H1 (cell line): ENCODE data around the gene ATR. TPM values are rescaled to one million over a fixed set of nuclear protein-coding genes. Genes with fewer than 3 reads are reported as not detected.

ENCODE experiments used
- CTCF ChIA-PET: fragments of 300-600 bp; sonication (Branson Sonifier 250); formaldehyde crosslinking; loops from one replicate; lab custom pipeline; 2021; ENCODE audit not compliant: partially characterized antibody; lab: Charles Lee
- POLR2A ChIA-PET: fragments of 300-600 bp; sonication (Branson Sonifier 250); formaldehyde crosslinking; loops from one replicate; lab custom pipeline; 2021; ENCODE audit warnings: inconsistent platforms; ENCODE audit not compliant: partially characterized antibody; lab: Charles Lee
- DNase-seq, 2 experiments: peaks; one replicate each; pipeline versions ENCODE4 v3.0.0 to v3.0.0-alpha.2; 2010 to 2022; ENCODE audit warnings: low spot score in 2 of 2, low read depth in 1 of 2, mixed read lengths in 1 of 2
- FAIRE-seq: peaks from 2 replicates; lab custom pipeline; 2011; peaks lifted over from hg19 to GRCh38; lab: Jason Lieb, UNC
- H2AFZ ChIP-seq: 2 replicates; pipeline ENCODE4 v1.8.1; 2012; ENCODE audit warnings: low read length, inconsistent platforms
- H2AK5ac ChIP-seq: 2 replicates; pipeline ENCODE4 v1.6.1; 2013; ENCODE audit warnings: low read depth, low read length
- H2BK120ac ChIP-seq: replicated peaks from 2 replicates; pipeline ENCODE3; 2013; ENCODE audit warnings: low read depth, low read length, inconsistent platforms
- H2BK12ac ChIP-seq: 2 replicates; pipeline ENCODE4 v1.6.1; 2013; ENCODE audit warnings: low read depth, low read length
- H2BK15ac ChIP-seq: 2 replicates; pipeline ENCODE4 v1.6.1; 2013; ENCODE audit warnings: low read length
- H2BK20ac ChIP-seq: 2 replicates; pipeline ENCODE4 v1.6.1; 2013; ENCODE audit warnings: low read length
- H2BK5ac ChIP-seq: 2 replicates; pipeline ENCODE4 v1.6.1; 2013; ENCODE audit warnings: low read depth, low read length
- H3K14ac ChIP-seq: 2 replicates; pipeline ENCODE4 v1.6.1; 2013; ENCODE audit warnings: inconsistent platforms; ENCODE audit not compliant: insufficient read length
- H3K18ac ChIP-seq: 2 replicates; pipeline ENCODE4 v1.6.1; 2013; ENCODE audit warnings: low read length; ENCODE audit errors: extremely low read depth
- H3K23ac ChIP-seq: 2 replicates; pipeline ENCODE4 v1.6.1; 2013; ENCODE audit warnings: inconsistent platforms; ENCODE audit not compliant: insufficient read length
- H3K23me2 ChIP-seq: 2 replicates; pipeline ENCODE4 v1.6.1; 2013; ENCODE audit warnings: low read depth, low read length
- H3K27ac ChIP-seq: 2 replicates; pipeline ENCODE4 v1.6.1; 2011; ENCODE audit warnings: low read depth, low read length, inconsistent platforms
- H3K27me3 ChIP-seq, 4 experiments: replicated peaks in 1 of 4; 1 replicate in 1 of 4; 2 replicates in 3 of 4; pipeline versions ENCODE4 v1.6.1 to v1.8.1; 2011 to 2013; ENCODE audit warnings: low read length in 3 of 4, mild to moderate bottlenecking in 3 of 4, inconsistent platforms in 2 of 4, mixed read lengths in 2 of 4, moderate library complexity in 1 of 4; ENCODE audit not compliant: control insufficient read depth in 3 of 4, insufficient read depth in 3 of 4; ENCODE audit errors: extremely low read depth in 1 of 4
- H3K36me3 ChIP-seq, 4 experiments: 2 replicates each; pipeline versions ENCODE4 v1.6.1 to v1.8.1; 2011 to 2013; ENCODE audit warnings: mild to moderate bottlenecking in 4 of 4, low read length in 3 of 4, moderate library complexity in 2 of 4, control low read depth in 1 of 4, inconsistent platforms in 1 of 4; ENCODE audit not compliant: insufficient read depth in 4 of 4, control insufficient read depth in 2 of 4
- H3K4ac ChIP-seq: replicated peaks from 2 replicates; pipeline ENCODE3; 2013; ENCODE audit warnings: low read length, low read depth, mixed read lengths, inconsistent platforms; ENCODE audit not compliant: insufficient read length
- H3K4me1 ChIP-seq, 4 experiments: replicated peaks in 1 of 4; 1 replicate in 1 of 4; 2 replicates in 3 of 4; pipeline versions ENCODE4 v1.6.1 to v1.8.1; 2011 to 2013; ENCODE audit warnings: low read length in 3 of 4, inconsistent platforms in 2 of 4, mixed read lengths in 1 of 4; ENCODE audit not compliant: insufficient read depth in 4 of 4, control insufficient read depth in 3 of 4
- H3K4me2 ChIP-seq, 2 experiments: 2 replicates each; pipeline versions ENCODE4 v1.6.1 to v1.8.1; 2011 to 2013; ENCODE audit warnings: low read depth in 2 of 2, low read length in 2 of 2, control low read depth in 1 of 2, inconsistent platforms in 1 of 2, mild to moderate bottlenecking in 1 of 2; ENCODE audit not compliant: insufficient read depth in 1 of 2
- H3K4me3 ChIP-seq, 4 experiments: fragments of 200-600, 300-600 bp in 1 of 4; sonication (generic), shearing (Covaris generic), sonication (Bioruptor Twin) in 1 of 4; 2 replicates each; pipeline versions ENCODE4 v1.5.1 to v1.8.1; 2011 to 2016; ENCODE audit warnings: low read length in 4 of 4, low read depth in 3 of 4, control low read depth in 2 of 4, inconsistent platforms in 2 of 4, mild to moderate bottlenecking in 2 of 4, mixed read lengths in 1 of 4, moderate library complexity in 1 of 4; ENCODE audit not compliant: insufficient read depth in 2 of 4; ENCODE audit errors: extremely low read depth in 1 of 4
- H3K56ac ChIP-seq: replicated peaks from 2 replicates; pipeline ENCODE3; 2013; ENCODE audit warnings: low read depth, mild to moderate bottlenecking, mixed read lengths, low read length, inconsistent platforms; ENCODE audit not compliant: insufficient read length
- H3K79me1 ChIP-seq: 2 replicates; pipeline ENCODE4 v1.6.1; 2013; ENCODE audit warnings: low read depth, low read length, control low read depth
- H3K79me2 ChIP-seq, 2 experiments: 2 replicates each; pipeline versions ENCODE4 v1.6.1 to v1.8.1; 2012 to 2013; ENCODE audit warnings: low read length in 2 of 2, mild to moderate bottlenecking in 2 of 2, inconsistent platforms in 1 of 2; ENCODE audit not compliant: insufficient read depth in 2 of 2, control insufficient read depth in 1 of 2
- H3K9ac ChIP-seq, 4 experiments: replicated peaks in 1 of 4; 1 replicate in 1 of 4; 2 replicates in 3 of 4; pipeline versions ENCODE4 v1.6.1 to v1.8.1; 2011 to 2013; ENCODE audit warnings: low read depth in 3 of 4, low read length in 3 of 4, control low read depth in 2 of 4, mild to moderate bottlenecking in 2 of 4, moderate library complexity in 2 of 4, inconsistent platforms in 1 of 4; ENCODE audit errors: extremely low read depth in 1 of 4
- H3K9me3 ChIP-seq, 2 experiments: 2 replicates each; pipeline versions ENCODE4 v1.6.1 to v1.8.1; 2012 to 2013; ENCODE audit warnings: mild to moderate bottlenecking in 2 of 2, moderate library complexity in 2 of 2, control low read depth in 1 of 2, inconsistent platforms in 1 of 2, low read depth in 1 of 2, low read length in 1 of 2, mixed read lengths in 1 of 2; ENCODE audit not compliant: insufficient read depth in 2 of 2
- H4K20me1 ChIP-seq, 2 experiments: replicated peaks in 1 of 2; 2 replicates each; pipeline versions ENCODE3 to v1.8.1; 2011 to 2013; ENCODE audit warnings: inconsistent platforms in 2 of 2, low read length in 2 of 2, mild to moderate bottlenecking in 1 of 2; ENCODE audit not compliant: insufficient read depth in 2 of 2, control insufficient read depth in 1 of 2
- H4K5ac ChIP-seq: 2 replicates; pipeline ENCODE4 v1.6.1; 2013; ENCODE audit warnings: low read length, low read depth, mixed read lengths, inconsistent platforms; ENCODE audit not compliant: insufficient read length
- H4K8ac ChIP-seq: 2 replicates; pipeline ENCODE4 v1.8.0; 2013; ENCODE audit warnings: mild to moderate bottlenecking, moderate library complexity, low read length, inconsistent platforms; ENCODE audit not compliant: insufficient read depth; ENCODE audit errors: extremely low read depth
- H4K91ac ChIP-seq: replicated peaks from 2 replicates; pipeline ENCODE3; 2013; ENCODE audit warnings: low read length, mixed read lengths, inconsistent platforms; ENCODE audit not compliant: insufficient read length
- KDM1A ChIP-seq: fragments of 200-600, 300-600 bp; sonication (generic); IDR thresholded peaks from 2 replicates; pipeline ENCODE4 v1.7.1; 2016; ENCODE audit warnings: mild to moderate bottlenecking, low read length, borderline replicate concordance
- KDM5A ChIP-seq: fragments of 200-600 bp; IDR thresholded peaks from 2 replicates; pipeline ENCODE4 v1.7.1; 2012; ENCODE audit warnings: mild to moderate bottlenecking, low read length, inconsistent platforms, mixed read lengths
- WGBS, 2 experiments: shearing (Covaris generic) in 1 of 2; methylation state at CpG; one replicate each; pipeline versions ENCODE4 v1.1.6 to v1.1.7; 2013 to 2015; ENCODE audit warnings: low lambda C conversion rate in 2 of 2, mixed read lengths in 2 of 2, inconsistent platforms in 1 of 2, low coverage in 1 of 2, missing lambda C conversion rate in 1 of 2; ENCODE audit not compliant: insufficient replicate concordance in 2 of 2, insufficient coverage in 1 of 2, insufficient read length in 1 of 2; ENCODE audit errors: extremely low coverage in 1 of 2, missing lambda C conversion rate in 1 of 2; 5-methylcytosine and 5-hydroxymethylcytosine counted together
- polyA plus RNA-seq, 7 experiments: library from polyadenylated mRNA; depleted of rRNA in 3 of 7; stranded (reverse) in 5 of 7; unstranded in 2 of 7; fragments of >200 nt in 5 of 7; fragments of 200-250 nt in 2 of 7; gene quantifications; 1 replicate in 5 of 7; 2 replicates in 1 of 7; 4 replicates in 1 of 7; pipeline versions ENCODE4 v1.2.1 to v1.2.3, GENCODE V29; 2011 to 2013; ENCODE audit warnings: missing spikeins in 2 of 7, mixed read lengths in 2 of 7
- total RNA-seq: library from RNA; stranded (reverse); fragmentation: NEBNext Ultra II Directional; extraction: Animal tissue kit (Norgen Biotek cat#: 25700); gene quantifications from 2 replicates; pipeline ENCODE4 v1.2.1, GENCODE V29; 2021

Gene ATR
- total and polyA plus RNA-seq, 2 of the 8 experiments (the other 6 are each of a cell fraction or from before 2014, with no cell fraction given), result 8.4 to 23.2 TPM

DNA sequence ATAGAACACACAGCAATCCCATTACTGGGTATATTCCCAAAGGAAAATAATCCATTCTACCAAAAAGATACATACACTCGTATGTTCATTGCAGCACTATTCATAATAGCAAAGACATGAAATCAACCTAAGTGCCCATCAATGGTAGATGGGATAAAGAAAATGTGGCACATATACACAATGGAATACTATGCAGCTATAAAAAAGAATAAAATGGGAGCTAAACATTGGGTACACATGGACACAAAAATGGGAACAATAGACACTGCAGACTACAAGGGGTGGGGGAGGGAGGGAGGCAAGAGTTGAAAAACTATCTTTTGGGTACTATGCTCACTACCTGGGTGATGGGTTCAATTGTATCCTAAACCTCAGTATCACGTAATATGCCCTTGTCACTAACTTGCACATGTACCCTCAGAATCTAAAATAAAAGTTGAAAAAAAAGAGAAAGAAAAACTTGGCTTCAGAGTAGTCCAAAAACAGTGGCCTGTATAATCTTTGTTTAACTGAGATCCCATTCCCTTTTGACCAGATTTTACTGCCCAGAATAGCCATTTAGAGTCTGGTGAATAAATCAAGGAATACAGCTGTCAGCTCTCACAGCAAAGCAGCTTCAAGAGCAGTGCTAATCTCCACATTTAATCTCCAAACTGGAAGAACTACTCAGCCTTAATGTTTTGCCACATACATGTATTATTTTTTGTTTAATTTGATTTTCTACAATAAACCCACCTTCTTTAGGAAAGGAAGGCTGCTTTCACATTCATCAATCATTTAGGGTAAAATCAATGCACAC is 76.1 kb downstream of the ATR start:
- H3K27me3 ChIP-seq, result no peaks in the 10 kb centered on the region
- peaks cover 0 to 15% (median 1%) of the 10 kb centered on the region in 4 experiments; a peak in 2 of 8 replicates for H3K36me3 ChIP-seq
- no peak overlapping the region for H4K91ac ChIP-seq
- no peak overlapping the region for H4K5ac ChIP-seq
- no peak overlapping the region for H3K23ac ChIP-seq
- H4K20me1 ChIP-seq, result no peaks in the 10 kb centered on the region
- H3K79me1 ChIP-seq, result no peaks in the 10 kb centered on the region
- no peaks in the 10 kb centered on the region for H3K79me2 ChIP-seq
- H3K27ac ChIP-seq, result no peak overlapping the region
- H3K23me2 ChIP-seq, result no peaks in the 10 kb centered on the region
- H3K9ac ChIP-seq, result no peak overlapping the region
- no peak overlapping the region for H2AK5ac ChIP-seq
- no peak for FAIRE-seq
- no peak overlapping the region for H3K14ac ChIP-seq
- H2BK15ac ChIP-seq, result no peak overlapping the region
- CTCF ChIA-PET, result interaction anchor here (0.6 to 1.2 kb wide), 2 partner anchors 9 to 83 kb away, joined by 3 read pairs; no protein-coding TSS in a partner anchor
- no peak overlapping the region for H3K4ac ChIP-seq
- TF ChIP-seq KDM5A, result no peak
- TF ChIP-seq KDM1A, result 0 out of 2 replicates have a peak, but pooled peaks have one; percentile 11
- TF ChIP-seq, all 59 proteins: peak for 1
- POLR2A ChIA-PET, result no interaction called here
- Histone ChIP-seq H3K4me3 (no peak overlapping the region), H3K4me1 (no peaks in the 10 kb centered on the region), H3K9me3 (no peaks in the 10 kb centered on the region), H3K18ac (no peak overlapping the region), H3K4me2 (no peak overlapping the region), H2BK12ac (no peak overlapping the region), H2BK5ac (no peak overlapping the region), H4K8ac (no peak overlapping the region), H2BK120ac (no peak overlapping the region), H3K56ac (no peak overlapping the region), H2BK20ac (no peak overlapping the region), H2AFZ (no peak overlapping the region)
- WGBS, 2 experiments, result 97% methylated on average over 2 of the region's 2 CpGs; no CpG with 5 or more reads in 1 of the 2 experiments
- DNase-seq, result no peak
